CD4-positive, alpha-beta T cell treated with Interleukin-17A for 1 hour (primary cell): ENCODE results near the gene POLR2L.
A peak's percentile ranks its signal among the peaks of the same experiment; 100 is the strongest.

Experiments used
- DNase-seq: peaks from one replicate; pipeline ENCODE4 v3.0.0-alpha.2; 2020

The POLR2L gene

DNA sequence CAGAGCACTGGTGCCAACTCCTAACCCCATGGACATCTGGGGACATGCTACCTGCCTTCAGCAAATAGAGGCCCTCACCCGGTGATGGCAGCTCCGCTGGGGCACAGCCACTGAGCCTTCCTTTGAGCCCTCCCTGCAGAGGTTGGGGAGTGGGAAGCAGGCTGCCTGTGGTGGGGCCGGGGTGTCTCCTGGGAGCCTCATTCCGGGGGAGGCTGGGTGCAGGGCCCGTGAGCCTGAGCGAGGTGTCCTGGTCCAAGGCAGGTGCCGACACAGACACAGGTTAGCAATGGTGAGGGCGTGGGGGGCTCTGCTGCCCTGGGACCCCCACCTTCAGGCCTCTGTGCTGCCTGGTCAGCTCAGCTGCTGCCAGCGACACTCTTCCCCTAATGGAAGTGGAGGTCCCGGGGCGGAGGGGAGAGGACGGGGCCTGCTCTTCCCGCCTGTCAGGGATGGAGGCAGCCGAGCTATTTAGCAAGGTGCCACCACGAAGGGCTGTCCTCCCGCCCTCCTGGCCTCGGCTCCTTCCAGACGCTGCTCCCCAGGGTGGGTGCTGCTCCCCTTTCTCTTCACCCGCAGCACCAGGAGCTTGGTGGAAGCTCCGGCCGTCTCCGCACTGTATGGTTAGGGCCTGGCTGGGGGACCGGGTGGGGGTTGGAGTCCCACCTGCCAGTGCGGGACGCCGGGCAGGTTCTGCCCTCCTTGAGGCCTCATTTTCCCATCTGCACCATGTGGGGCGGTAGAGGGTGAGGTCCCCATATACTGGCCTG, 11.5 kb upstream of the POLR2L start:
- DNase-seq, result no peak

DNA sequence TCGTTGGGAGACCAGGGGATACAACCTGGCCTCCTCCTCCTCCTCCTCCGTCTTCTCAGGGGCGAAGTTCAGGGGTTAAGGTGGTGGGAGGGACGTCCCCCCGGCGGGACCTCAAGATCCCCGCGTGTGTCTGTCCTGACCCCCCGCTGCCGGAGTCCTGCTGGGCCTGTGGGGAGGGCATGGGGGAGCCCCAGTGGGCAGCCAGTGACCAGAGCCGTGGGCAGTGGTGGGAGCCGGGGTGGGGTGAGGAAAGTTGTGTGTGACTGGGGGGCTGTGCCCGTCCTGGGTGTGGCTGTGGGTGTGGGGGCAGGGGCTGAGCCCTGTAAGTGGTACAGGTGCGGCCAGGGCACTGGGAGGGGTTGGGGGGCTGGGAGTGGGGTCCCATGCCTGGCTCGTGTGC, 10.4 kb upstream of the POLR2L start:
- DNase-seq, result no peak

DNA sequence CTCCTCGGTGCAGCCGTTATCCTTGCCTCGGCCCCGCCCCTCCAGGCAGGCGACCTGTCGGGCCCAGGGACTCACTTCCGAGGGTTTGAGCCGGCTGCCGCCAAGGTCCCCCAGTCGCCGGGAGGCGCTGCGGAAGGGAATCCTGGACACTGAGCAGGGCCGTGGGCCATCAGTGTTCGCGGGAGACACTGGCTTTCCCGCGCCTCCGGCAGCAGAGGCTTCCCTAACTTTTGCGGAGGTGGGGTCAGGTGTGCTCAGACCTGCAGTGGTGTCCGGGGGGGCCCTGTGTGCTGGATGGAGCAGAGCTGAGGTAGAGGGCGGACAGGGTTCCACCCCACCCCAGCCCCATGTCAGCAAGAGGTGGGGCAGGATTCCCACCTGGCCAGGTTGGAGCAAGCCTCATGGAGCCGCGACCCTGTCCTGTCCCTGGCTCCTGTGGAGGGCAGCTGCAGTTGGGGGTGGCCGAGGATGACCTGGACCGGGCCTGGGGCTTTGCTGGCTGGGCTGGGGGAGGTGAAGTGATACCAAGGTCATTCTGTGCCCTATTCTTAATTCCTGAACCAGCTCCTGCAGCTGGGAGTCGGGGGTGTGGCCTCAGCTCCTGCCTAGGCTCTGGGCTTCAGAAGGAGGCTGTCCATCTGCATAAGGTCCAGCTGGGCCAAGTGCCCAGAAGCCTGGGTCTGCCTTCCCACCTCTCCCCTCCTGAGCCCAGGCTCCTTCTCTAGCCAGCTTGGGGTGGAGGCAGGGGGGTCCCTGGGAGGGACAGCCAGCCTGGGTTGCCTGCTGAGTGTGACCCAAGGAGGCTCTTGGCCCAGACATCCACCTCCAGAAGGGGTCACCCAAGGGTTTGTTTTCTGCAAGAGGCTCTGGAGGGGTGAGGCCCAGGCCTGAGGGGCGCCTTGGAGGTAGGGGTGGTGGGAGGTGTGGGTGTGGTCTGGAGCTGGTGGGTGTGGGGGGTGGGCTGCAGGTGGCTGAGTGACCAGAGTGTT, 8.7 kb upstream of the POLR2L start:
- DNase-seq, result no peak

DNA sequence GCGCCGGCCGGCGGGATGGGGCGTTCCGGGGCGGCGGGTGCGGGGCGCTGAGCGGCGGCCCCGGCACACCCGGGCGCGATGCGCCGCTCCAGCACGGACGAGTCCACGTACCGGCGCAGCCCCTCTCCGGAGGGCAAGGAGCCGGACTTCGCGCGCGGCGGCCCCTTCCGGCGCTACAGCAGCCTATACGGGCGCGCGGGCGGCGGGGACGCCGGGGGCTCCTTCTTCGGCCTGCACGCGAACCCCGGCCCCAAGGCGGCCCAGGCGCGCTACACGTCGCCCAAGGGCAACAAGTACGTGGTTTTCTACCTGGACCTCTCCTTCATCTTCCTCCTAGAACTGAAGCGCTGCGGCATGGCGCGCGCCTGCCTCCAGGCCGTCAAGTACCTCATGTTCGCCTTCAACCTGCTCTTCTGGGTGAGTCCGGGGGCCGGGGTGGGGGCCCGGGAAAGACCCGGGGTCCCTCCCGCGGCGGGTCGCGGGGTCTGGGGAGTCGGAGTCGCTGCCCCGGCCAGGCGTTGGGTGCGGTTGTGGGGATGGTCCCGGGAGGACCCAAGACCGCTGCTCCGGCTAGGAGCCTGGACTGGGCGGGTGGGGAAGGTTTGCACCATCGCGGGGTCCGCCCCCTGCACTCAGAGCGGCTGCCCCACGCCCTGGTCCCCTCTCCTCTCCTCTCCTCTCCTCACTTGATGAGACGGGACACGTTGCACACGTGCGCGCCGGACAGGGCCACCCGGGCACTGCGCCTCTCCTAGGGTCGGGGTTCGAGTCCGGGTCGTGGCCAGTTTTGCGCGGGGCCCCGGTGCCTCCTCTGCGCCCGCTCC, 7.8 kb upstream of the POLR2L start:
- DNase-seq, result no peak

DNA sequence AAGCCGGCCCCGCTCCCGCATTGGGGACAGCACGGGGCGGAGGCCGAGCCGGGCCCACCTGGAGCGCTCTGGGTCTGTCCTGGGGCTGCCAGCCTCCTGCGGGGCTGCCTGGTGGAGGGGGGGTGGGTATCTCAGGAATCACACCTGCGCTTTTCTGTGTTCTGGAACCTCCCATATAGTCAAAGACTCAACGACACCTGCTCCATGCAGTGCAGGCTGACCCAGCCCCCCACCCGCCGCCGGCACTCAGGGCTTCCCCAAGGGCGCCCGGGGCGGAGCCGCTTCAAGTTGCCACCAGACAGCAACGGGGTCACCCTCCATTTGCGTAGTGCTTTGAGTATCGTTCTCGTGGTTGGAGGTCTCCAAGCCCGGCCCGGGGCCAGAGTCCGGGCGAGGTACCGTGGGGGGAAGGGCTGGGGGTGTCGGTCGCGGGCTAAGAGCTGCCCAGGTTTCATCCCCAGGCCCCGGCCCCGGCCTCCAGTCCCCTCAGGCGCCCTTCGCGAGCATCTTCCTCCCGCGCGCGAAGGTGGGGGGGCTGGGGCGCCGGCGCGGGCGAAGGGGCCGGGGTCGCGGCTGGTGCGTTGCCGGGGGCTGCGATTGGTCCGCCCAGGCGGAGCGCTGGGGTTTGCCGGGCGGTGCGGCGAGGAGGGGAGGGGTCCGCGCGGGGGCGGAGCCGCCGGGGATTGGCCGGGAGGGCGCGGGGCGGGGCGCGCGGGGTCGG, 6.9 kb upstream of the POLR2L start:
- DNase-seq, result peak; percentile 44

DNA sequence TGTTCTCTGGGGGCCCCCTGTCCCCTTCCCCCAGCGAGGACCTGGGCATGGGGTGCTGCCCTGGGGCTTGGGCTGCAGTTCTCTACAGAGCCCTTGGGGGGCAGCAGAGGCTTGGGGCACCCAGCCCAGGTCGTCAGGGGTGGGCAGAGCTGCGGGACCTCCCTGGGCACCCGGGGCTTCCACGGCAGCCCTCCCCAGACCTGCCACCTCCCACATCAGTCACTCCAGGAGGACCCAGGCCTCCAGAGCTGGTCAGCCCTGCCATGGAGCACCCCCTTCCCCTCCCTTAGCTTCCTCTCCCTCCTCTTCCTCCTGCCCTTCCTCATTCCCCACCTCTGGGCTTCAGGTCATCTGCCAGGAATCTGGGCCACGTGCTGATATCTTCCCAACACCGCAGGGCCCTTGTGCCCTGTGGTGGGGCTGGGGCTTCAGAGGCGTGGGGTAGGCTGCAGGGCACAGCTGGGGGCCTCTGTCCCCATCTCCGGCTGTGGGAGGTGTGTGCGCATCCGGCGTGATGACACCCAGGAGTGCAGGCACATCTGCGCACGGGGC, 6.1 kb upstream of the POLR2L start:
- peak; percentile 70 for DNase-seq

DNA sequence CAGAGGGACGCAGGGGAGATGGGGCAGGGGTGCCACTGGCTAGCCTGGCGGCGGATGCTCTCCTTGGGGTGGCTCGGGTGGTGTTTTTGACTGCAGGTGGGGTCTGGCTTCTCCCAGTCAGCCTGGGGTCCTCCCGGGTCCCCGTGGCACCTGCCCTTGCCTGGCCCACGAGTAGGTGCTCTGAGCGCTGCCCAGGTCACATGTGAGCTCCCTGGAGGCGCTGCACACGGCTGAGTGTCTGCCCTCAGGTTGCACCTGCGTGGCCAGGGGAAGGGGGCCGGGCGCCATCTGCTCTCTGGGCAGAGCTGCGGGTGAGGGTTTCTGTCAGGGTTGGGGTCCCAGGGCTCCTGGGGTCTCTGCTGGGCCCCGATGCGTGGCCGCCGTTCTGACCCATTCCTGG, 5.5 kb upstream of the POLR2L start:
- no peak for DNase-seq

DNA sequence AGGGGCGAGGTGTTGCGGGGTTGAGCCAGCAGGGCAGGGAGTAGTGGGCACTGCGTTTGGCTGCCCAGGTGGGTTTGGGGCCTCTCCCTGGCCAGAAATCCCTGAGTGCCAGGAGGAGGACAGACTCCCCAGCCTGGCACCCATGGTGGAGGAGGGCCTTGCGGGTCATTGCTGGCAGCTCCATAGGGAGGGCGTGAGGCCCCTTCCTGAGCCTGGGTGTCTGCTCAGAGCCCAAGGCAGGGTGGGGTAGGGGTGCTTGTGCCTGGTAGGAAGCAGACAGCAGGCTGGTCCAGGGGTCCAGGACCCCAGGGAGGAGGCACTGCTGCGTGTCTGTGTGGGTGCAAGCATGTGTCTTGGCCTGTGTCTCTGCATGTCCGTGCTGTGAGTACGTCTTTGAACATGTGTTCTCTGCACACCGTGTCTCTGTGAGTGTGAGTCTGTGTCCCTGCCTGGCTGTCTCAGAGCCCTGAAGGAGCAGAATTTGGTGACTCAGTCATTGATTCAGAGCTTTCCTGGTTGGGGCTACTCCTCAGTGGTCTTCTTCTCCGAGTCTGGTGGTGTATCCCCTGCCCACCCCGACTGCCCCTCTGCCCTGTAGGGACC, 4.3 kb upstream of the POLR2L start:
- DNase-seq, result no peak

DNA sequence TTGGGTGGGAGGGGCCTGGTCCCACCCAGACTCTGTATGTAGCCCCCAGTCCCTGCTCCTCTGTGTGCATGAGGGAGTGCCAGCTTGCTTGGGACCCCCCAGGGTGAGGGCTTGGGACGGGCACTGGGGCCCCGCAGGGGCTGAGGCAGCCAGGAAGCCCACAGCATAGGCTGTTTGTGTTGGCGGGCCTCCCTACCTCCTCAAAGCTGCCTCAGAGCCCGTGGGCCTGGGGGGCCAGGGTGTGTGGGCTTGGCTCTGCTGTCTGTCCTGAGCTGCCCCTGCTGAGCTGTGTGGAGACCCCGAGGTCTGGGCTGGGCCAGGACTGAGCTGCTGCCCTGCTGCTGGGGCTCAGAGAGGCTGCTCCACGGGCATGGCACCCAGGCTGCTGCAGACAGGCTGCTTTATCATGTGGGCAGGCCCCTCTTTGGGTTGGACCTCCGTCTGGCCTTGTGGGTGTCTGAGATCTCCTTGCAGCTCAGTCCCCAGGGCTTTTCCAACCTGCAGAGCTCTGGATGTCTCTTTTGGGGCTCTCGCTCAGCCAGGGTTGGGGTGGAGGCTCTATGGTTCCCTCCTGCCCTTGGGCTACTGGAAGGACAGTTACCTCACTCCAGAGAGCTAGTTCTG, 3.7 kb upstream of the POLR2L start:
- no peak for DNase-seq

DNA sequence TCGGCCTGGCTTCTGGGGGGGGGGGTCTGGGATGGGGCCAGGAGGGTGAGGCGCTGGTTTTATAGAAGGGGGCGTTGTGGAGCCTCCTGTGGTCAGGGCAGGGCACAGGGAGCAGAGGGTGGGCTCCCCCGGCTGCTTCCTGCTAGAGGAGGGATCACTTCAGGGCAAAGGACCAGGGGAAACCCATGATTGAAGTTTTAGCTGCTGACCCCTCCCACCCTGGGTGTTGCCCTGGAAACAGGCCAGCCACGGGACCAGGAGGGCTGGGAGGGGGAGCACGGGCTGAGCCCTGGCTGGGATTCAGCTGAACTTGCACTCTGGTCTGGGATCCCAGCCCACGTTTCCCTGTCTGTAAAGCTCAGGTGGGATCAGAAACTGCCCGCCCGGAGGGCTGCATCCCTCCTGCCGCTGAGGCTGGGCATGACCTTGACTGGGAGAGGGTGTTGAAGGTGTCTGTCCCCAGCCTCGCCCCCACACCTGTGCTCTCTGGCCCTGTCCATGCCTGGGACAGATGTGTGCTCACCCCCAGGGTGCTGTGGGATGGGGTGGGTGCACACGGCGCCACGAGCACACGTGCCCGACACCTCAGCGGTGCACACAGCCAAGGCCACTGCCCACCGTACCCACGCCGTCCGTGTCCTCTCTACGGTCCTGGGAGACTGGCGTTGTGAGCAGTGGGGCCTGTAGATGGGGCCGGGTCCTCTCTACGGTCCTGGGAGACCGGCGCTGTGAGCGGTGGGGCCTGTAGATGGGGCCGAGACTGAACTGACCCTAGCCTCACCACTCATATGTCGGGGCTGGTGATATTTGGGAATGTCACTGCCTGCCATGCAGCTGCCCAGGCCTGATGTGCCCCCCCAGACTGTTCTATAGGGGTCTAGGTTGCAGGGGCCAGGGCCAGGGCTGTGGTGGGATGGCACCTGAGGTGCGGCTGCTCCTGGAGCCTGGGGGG, 2.6 kb upstream of the POLR2L start:
- no peak for DNase-seq

DNA sequence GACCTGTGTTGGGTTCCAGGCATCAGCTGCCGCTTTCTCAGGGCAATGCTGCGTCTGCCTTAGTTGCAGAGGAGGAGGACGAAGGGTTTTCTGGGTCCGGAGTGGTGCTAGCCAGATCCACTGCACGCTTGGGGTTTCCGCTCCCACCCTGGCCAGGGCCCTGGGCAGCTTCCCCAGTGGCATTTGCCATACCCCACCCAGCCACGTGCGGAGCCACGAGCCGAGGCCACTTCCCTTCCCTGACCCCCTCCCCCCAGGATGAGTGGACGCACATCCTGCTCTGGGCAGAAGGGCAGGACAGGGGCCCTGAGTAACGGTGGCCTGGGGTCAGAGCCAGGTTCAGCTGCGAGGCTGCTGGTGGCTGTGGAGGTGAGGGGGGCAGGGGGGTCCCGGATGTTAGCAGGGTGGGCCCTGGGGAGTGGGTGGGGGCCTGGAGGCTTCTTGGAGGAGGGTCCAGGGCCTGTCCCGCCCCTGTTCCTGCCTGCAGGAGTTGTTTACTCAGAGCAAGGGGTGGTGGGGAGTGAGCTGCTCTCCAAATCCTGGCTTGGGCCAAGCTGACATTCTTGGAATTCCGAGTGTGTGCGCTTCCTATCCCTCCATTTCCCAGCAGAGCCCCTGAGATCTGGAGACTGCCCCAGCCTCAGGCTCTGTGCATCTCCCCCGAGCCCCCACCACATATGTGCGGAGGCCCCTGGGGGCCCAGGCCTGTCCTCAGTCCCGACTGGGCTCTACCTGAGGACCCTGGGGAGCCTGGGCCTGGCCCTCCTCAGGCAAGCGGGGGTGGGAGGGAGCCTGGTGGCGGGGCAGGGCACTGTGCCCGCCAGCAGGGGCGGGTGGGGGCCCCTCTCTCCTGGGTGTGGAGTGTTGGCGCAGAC, 1.7 kb upstream of the POLR2L start:
- DNase-seq, result no peak

DNA sequence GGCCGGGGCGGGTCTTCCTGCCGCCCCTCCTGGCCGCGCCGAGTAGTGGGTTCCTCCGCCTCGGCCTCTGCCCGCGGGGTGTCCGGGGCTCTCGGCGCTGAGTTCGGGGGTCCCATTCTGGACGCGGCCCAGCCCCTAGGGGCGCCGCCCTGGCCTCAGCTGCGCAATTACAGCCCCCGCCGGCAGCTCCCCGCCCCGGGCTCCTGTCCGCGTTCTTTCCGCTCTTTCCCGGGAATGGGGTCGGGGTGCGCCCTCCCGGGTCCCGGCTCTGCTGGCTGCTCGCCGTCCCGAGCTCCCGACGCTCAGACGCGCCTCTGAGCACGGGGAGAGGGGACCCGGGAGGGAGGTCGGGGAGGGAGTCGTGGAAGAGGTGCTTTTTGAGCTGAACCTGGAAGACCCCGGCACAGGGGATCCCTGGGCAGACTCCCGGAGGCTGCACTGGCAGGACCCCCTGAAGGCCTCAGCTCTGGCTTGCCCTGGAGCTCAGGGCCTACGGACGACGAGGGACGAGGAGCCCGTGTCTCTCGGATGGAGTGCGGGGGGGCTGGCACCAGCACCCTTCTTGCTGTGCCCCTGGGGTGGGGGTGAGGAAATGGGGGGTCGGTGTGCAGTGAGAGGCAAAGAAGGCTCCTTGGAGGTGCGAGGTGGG, 881 bp upstream of the POLR2L start:
- no peak for DNase-seq

DNA sequence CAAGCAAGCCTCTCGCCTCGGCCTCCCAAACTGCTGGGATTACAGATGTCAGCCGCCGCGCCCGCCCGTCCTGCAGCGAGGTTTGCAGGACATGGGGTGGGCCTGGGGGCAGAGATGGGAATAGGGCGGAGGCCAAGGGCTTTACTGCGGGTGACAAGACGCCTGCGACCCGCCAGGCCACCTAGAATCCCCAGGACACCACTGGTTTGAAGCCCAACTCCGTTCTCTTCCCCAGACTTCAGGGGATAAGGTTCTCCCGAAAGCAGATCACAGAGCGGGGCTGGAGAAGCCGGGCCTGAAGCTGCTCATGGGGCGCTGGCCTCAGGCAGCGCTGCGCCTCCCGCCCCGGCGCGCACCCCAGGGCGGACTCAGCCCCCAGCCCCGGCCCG, 354 bp downstream of the POLR2L start:
- DNase-seq, result no peak

DNA sequence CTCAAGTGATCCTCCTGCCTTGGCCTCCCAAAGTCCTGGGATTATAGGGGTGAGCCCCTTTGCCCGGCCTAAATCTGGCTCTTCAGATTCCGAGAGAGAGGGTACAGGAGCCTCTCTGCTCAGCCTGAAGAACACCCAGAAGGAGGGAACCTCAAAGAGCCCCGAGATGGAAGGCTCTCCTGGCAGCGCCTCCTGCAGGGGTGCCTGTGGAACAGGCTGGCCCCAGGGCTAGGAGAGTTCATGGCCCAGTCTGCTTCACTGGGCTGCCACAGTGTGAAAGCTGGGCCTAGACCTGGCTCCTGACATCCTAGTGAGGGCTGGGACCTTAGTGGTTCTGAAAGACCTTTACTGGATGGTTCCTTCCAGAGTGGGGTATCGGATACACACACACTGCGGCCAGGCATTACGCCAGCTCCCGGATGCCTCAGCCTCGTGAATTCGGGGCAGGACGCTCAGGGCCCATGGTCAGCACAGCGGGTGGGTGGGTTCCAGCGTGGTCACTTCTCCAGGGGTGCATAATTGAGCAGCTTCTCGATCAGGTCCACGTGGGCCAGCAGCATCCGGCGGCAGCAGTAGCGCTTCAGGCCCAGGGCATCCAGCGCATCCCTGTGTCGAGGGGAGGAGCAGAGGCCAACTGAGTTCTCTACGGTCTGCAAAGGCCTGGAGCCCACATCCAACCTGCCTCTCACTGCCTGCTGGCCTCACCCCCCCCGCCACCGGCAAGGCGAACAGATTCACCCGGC, 2.3 kb downstream of the POLR2L start:
- DNase-seq, result no peak

DNA sequence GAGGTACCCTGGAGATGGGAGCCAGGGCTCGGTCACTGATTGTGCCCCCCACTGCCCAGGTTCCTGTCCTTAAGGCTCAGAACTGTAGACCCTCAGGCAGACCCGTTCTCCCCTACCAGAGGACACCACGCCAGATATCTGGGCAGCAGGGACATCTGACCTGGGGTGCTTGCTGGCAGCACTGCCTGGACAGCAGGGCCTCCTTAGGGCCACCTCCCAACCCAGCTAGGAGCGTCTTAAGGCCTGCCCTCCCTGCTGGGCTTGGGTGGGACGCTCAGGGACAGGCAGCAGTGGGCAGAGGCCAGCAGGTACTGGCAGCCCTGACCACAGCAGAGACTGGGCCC, 3.1 kb downstream of the POLR2L start:
- DNase-seq, result no peak

DNA sequence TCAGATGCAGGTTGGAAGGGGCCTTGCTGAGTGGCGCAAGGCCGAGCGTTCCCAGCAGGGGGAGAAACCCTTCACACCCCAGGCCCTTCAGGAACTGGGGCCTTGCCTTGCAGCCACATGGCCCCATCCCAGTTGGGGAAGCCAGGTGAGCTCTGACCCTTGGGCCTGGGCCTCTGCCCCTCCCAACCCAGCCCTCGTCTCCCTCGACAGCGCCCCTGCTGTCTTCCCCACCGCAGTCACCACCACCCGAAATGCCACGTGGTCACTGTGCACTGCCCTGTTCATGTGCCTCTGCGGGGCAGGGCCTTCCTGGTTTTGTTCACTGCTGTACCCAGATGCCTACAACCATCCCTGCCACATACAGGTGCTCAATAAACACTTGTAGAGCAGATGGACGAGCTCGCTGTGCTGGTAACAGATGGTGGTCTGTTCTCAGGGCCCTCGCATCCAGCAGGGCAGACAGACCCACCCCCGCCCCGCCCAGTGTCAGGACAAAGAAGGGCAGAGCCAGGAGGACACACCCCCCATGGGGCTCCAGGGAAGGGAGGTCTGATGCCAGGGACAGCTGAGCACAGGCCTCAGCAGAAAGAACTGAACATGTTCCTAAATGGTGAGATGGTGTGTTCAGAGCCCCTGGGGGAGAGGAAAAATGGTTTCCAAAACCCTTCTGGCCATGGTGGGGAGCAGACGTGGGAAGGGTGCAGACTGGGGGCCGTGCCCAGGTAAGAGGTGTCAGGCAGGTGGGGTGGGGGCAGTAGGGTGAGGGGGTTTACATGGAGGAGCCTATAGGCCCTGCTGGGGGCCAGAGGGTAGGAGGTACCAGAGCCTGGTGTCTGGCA, 3.7 kb downstream of the POLR2L start:
- no peak for DNase-seq

DNA sequence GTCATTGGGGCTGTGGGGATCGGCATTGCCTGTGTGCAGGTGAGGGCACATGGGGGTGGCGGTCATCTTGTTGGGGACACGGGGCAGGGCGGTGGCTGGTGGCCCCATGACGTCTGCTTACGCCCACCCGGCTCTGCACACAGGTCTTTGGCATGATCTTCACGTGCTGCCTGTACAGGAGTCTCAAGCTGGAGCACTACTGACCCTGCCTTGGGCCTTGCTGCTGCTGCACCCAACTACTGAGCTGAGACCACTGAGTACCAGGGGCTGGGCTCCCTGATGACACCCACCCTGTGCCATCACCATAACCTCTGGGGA, 4.4 kb downstream of the POLR2L start:
- DNase-seq, result no peak
